Body of pancreas (tissue), 4 donors: ENCODE measurements around the gene TEX29.

Experiments used
- CTCF ChIP-seq, 7 experiments: fragments of 450-650 bp in 4 of 7; fragments of 200-600 bp in 3 of 7; sonication (generic) in 3 of 7; IDR thresholded peaks; one replicate each; pipeline ENCODE4 v1.5.1; 2016 to 2019; ENCODE audit warnings: antibody characterized with exemption in 7 of 7
- POLR2A ChIP-seq, 3 donors: fragments of 450-650 bp; IDR thresholded peaks; one replicate each; pipeline ENCODE4 v1.6.1; 2016; ENCODE audit warnings: antibody characterized with exemption in 3 of 3, mild to moderate bottlenecking in 2 of 3

GRCh38 chr13:111312944-111313590 lies 7.4 kb upstream of the TEX29 start:
- TF ChIP-seq CTCF (IDR thresholded peaks at IDR 0.05) (no peak), POLR2A (IDR thresholded peaks at IDR 0.05) (no peak)
